Choroid plexus epithelial cell (primary cell): ENCODE data around the gene GOT1.

ENCODE experiments used
- DNase-seq: peaks from one replicate; pipeline ENCODE4 v3.0.0-alpha.2; 2010; ENCODE audit warnings: low read depth
- H3K4me3 ChIP-seq: 2 replicates; pipeline ENCODE4 v1.5.1; 2011; ENCODE audit warnings: low read depth, mild to moderate bottlenecking, control low read depth, low read length, moderate library complexity
- CTCF ChIP-seq: conservative IDR thresholded peaks from 2 replicates; pipeline ENCODE4 v1.5.1; 2011; ENCODE audit warnings: low read depth, mild to moderate bottlenecking, control low read depth, inconsistent platforms, low read length, moderate library complexity

GOT1 gene

GRCh38 chr10:99368646-99369045, 61.8 kb downstream of the GOT1 start:
- no peak for DNase-seq
- no peak for TF ChIP-seq CTCF
- no peak overlapping the region for H3K4me3 ChIP-seq

GRCh38 chr10:99366666-99367065, 63.8 kb downstream of the GOT1 start:
- DNase-seq = no peak
- no peak overlapping the region for H3K4me3 ChIP-seq
- TF ChIP-seq CTCF = no peak

- no peak for DNase-seq
- TF ChIP-seq CTCF = no peak
- no peak overlapping the region for H3K4me3 ChIP-seq
Observed at GRCh38 chr10:99365736-99366135, 64.7 kb downstream of the GOT1 start.

GRCh38 chr10:99365311-99365710, 65.1 kb downstream of the GOT1 start:
- TF ChIP-seq CTCF = no peak
- no peak for DNase-seq
- no peak overlapping the region for H3K4me3 ChIP-seq

GRCh38 chr10:99364125-99364524, 66.3 kb downstream of the GOT1 start:
- DNase-seq = no peak
- no peak for TF ChIP-seq CTCF
- H3K4me3 ChIP-seq = no peak overlapping the region

GRCh38 chr10:99360934-99361333, 69.5 kb downstream of the GOT1 start:
- no peak overlapping the region for H3K4me3 ChIP-seq
- DNase-seq = no peak
- TF ChIP-seq CTCF = no peak

- DNase-seq = no peak
- no peak for TF ChIP-seq CTCF
- H3K4me3 ChIP-seq = no peak overlapping the region
Observed at GRCh38 chr10:99358101-99358500, 72.3 kb downstream of the GOT1 start.
